Keratinocyte (primary cell): ENCODE measurements around the gene CDYL2.

ENCODE experiments used
- EZH2 ChIP-seq: IDR thresholded peaks from one replicate; pipeline ENCODE4 v1.6.1; 2012; ENCODE audit warnings: inconsistent platforms, mild to moderate bottlenecking, low read length, moderate library complexity
- TF ChIP-seq, protein P1 (sequence below), 3 experiments: IDR thresholded peaks in 1 of 3; conservative IDR thresholded peaks in 1 of 3; optimal IDR thresholded peaks in 1 of 3; 2 replicates in 2 of 3; 3 replicates in 1 of 3; pipeline versions ENCODE3 to v1.5.1; 2011; ENCODE audit warnings: low read length in 3 of 3, mild to moderate bottlenecking in 3 of 3, moderate library complexity in 2 of 3, control low read depth in 1 of 3, inconsistent platforms in 1 of 3; ENCODE audit not compliant: insufficient read depth in 2 of 3; ENCODE audit errors: extremely low read depth in 1 of 3

DNA sequence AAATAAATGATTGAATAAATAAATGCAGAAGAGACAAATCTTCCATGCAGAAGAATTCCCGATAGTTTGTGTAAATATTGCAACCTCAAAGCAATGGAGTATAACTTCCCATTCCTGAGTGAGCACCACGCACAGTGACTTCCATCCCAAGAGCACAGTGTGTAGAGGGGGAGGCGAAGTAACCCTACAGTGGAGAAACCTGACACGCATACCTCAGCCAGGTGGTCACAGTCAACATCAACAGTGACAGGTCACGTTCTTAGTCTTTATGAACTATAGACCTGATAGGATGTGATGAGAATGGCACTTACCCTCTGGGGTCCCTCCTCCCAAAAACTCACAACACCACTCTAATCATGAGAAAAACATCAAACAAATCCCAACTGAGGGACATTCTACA is 152.0 kb downstream of the CDYL2 start:
- TF ChIP-seq, protein P1, sequence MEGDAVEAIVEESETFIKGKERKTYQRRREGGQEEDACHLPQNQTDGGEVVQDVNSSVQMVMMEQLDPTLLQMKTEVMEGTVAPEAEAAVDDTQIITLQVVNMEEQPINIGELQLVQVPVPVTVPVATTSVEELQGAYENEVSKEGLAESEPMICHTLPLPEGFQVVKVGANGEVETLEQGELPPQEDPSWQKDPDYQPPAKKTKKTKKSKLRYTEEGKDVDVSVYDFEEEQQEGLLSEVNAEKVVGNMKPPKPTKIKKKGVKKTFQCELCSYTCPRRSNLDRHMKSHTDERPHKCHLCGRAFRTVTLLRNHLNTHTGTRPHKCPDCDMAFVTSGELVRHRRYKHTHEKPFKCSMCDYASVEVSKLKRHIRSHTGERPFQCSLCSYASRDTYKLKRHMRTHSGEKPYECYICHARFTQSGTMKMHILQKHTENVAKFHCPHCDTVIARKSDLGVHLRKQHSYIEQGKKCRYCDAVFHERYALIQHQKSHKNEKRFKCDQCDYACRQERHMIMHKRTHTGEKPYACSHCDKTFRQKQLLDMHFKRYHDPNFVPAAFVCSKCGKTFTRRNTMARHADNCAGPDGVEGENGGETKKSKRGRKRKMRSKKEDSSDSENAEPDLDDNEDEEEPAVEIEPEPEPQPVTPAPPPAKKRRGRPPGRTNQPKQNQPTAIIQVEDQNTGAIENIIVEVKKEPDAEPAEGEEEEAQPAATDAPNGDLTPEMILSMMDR (optimal IDR thresholded peaks at IDR 0.05 in 1 of 3, IDR thresholded peaks at IDR 0.05 in 1 of 3, conservative IDR thresholded peaks at IDR 0.05 in 1 of 3; ENCODE audit: extremely low read depth in 1 of 3, insufficient read depth in 2 of 3, low read length in 3 of 3): no peak
- TF ChIP-seq EZH2: no peak
